ENCODE data around the gene IMP4.

GRCh38 chr2:130389358-130389757 is 46.7 kb downstream of the IMP4 start:
- TF ChIP-seq CTCF (optimal IDR thresholded peaks at IDR 0.05 in 1 of 3, IDR thresholded peaks at IDR 0.05 in 1 of 3, conservative IDR thresholded peaks at IDR 0.05 in 1 of 3; ENCODE audit: extremely low read depth in 1 of 3, insufficient read depth in 2 of 3, low read length in 3 of 3) (no peak), EZH2 (IDR thresholded peaks at IDR 0.05; ENCODE audit: low read length) (no peak)

Measured in keratinocyte (primary cell).